ENCODE measurements around the gene STK40. TPM values are rescaled to one million over a fixed set of nuclear protein-coding genes. Genes with fewer than 3 reads are reported as not detected.
A peak's percentile ranks its signal among the peaks of the same experiment; 100 is the strongest.

Gene STK40
- total and polyA plus RNA-seq, 2 donors from 2014 or later, result 30.9 to 39.2 TPM

DNA sequence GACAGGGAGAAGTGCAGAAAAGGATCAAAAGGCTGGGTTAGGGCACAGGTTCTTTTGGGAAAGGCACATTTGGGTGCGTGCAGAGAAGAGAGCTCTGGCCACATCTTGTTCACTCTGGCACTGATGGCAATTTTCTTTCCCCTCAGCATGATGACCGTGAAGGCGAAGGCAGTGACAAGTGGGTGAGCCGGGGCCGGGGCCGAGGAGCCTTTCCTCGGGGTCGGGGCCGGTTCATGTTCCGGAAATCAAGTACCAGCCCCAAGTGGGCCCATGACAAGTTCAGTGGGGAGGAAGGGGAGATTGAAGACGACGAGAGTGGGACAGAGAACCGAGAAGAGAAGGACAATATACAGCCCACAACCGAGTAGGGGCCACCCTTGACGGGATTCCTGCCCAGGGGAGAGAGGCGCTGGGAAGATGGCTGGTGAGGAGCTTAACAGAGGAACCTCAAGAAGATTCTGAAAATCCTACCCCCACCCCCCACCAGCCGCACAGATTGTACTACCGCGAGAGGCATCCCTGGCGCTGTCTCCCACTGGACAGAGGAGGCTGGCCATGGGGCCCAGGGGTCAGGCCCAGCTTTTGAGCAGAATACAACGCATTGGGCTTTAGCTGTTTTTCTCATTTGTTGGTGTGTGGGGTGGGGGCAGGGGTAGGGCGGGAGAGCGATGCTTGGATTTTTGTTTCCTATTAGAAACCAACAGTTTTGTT lies 81.9 kb downstream of the STK40 start:
- Histone ChIP-seq H3K9ac (ENCODE audit: low read length in 3 of 3) (no peak overlapping the region), H3K27ac (ENCODE audit: low read depth in 2 of 2, low read length in 2 of 2) (no peak overlapping the region), H3K9me3 (ENCODE audit: control insufficient read depth in 2 of 3, insufficient read depth in 1 of 3, low read length in 3 of 3) (no peaks in the 10 kb centered on the region), H3K4me3 (ENCODE audit: low read length in 3 of 3) (no peak overlapping the region), H3K36me3 (ENCODE audit: control insufficient read depth in 2 of 3, insufficient read depth in 3 of 3, low read length in 3 of 3) (peaks cover 2 to 32% (median 20%) of the 10 kb centered on the region in 3 donors), H3K27me3 (ENCODE audit: control insufficient read depth, insufficient read depth, low read length) (no peaks in the 10 kb centered on the region), H3K4me1 (ENCODE audit: control insufficient read depth in 2 of 3, insufficient read depth in 2 of 3, low read depth in 1 of 3, low read length in 3 of 3) (peaks cover 0 to 16% (median 10%) of the 10 kb centered on the region in 3 donors)
- no peak for TF ChIP-seq CTCF (IDR thresholded peaks at IDR 0.05; ENCODE audit: borderline replicate concordance, extremely low read depth, insufficient read depth)
- intact Hi-C loops (cut with DNase I), result no loop called here
- DNase-seq (no peak), FAIRE-seq (no peak)

DNA sequence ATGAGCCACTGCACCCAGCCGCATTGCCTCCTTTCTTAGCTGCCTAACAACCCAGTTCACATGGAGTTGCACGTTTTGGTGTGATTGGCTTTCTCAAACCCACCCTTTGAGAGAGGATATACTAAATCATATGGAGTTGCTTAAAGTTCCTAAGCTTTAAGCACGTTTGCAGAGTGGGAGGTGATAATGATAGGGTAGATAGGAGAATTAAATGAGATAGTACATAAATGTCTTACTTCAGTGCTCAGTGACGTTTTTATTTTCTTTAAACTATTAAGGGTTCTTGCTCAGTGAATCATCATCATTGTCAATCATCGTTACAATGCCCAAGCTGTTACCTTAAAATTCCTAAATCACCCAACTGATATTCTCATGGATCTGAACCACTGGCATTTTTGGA lies 82.5 kb downstream of the STK40 start:
- Histone ChIP-seq H3K4me3 (ENCODE audit: low read length in 3 of 3) (no peak overlapping the region), H3K36me3 (ENCODE audit: control insufficient read depth in 2 of 3, insufficient read depth in 3 of 3, low read length in 3 of 3) (peaks cover 2 to 32% (median 24%) of the 10 kb centered on the region in 3 donors), H3K27ac (ENCODE audit: low read depth in 2 of 2, low read length in 2 of 2) (no peak overlapping the region), H3K9ac (ENCODE audit: low read length in 3 of 3) (no peak overlapping the region), H3K9me3 (ENCODE audit: control insufficient read depth in 2 of 3, insufficient read depth in 1 of 3, low read length in 3 of 3) (no peaks in the 10 kb centered on the region), H3K4me1 (ENCODE audit: control insufficient read depth in 2 of 3, insufficient read depth in 2 of 3, low read depth in 1 of 3, low read length in 3 of 3) (peaks cover 0 to 16% (median 10%) of the 10 kb centered on the region in 3 donors), H3K27me3 (ENCODE audit: control insufficient read depth, insufficient read depth, low read length) (no peaks in the 10 kb centered on the region)
- intact Hi-C loops (cut with DNase I), result no loop called here
- FAIRE-seq, result no peak
- no peak for DNase-seq
- no peak for TF ChIP-seq CTCF (IDR thresholded peaks at IDR 0.05; ENCODE audit: borderline replicate concordance, extremely low read depth, insufficient read depth)

GRCh38 chr1:36301220-36301619 lies 84.5 kb downstream of the STK40 start:
- H3K4me1 ChIP-seq (ENCODE audit: control insufficient read depth in 2 of 3, insufficient read depth in 2 of 3, low read depth in 1 of 3, low read length in 3 of 3), result peaks cover 0 to 12% (median 0%) of the 10 kb centered on the region in 3 donors
- H3K4me3 ChIP-seq (ENCODE audit: low read length in 3 of 3), result no peak overlapping the region
- intact Hi-C loops (cut with DNase I), result no loop called here
- H3K9ac ChIP-seq (ENCODE audit: low read length in 3 of 3), result no peak overlapping the region
- H3K9me3 ChIP-seq (ENCODE audit: control insufficient read depth in 2 of 3, insufficient read depth in 1 of 3, low read length in 3 of 3), result no peaks in the 10 kb centered on the region
- no peak for TF ChIP-seq CTCF (IDR thresholded peaks at IDR 0.05; ENCODE audit: borderline replicate concordance, extremely low read depth, insufficient read depth)
- peaks cover 4 to 42% (median 29%) of the 10 kb centered on the region in 3 donors for H3K36me3 ChIP-seq (ENCODE audit: control insufficient read depth in 2 of 3, insufficient read depth in 3 of 3, low read length in 3 of 3)
- no peaks in the 10 kb centered on the region for H3K27me3 ChIP-seq (ENCODE audit: control insufficient read depth, insufficient read depth, low read length)
- DNase-seq (no peak), FAIRE-seq (no peak)
- peak overlapping the region in 1 of 2 donors; percentile 2 for H3K27ac ChIP-seq (ENCODE audit: low read depth in 2 of 2, low read length in 2 of 2)
